Measurements from ENCODE around the gene LRP1B. TPM values are rescaled to one million over a fixed set of nuclear protein-coding genes. Genes with fewer than 3 reads are reported as not detected.

LRP1B gene
- polyA plus RNA-seq, 2 of the 4 experiments (the other 2 are of a cell fraction) = 0.03 TPM; not detected in 1

DNA sequence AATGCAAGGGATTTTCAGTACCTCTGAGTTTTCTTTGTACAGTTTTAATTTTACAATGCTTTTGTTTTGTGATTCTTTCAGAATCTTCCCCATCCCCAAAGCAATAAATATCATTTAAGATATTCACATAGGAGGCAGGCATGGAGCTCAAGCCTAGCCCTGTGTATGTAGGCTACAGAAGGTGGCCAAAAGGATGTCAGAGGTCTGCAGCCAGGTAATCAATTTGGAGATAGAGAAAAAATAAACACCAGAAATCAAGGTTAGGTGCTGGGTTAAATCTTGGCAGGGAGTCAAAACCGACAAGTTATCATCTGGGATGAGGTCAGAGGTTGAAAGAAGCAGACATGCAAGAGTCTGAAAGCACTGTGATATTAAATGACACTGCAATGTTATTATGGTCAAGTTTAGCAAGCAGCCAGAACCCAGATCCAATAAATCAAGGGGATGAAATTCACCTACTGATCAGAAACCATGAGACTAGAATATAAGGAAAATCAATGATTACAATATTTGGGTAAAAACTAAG is 45.1 kb upstream of the LRP1B start:
- Histone ChIP-seq H3K4me1 (0 out of 3 replicates have a peak, but pooled peaks cover 3% of the 10 kb centered on the region), H3K27ac (no peak overlapping the region), H3K4me3 (no peak overlapping the region), H3K4me2 (no peak overlapping the region), H3K9me3 (no peaks in the 10 kb centered on the region)
- FAIRE-seq = no peak
- TF ChIP-seq HEYL (CRISPR knock-in tag; IDR thresholded peaks at IDR 0.05) = no peak
- TF ChIP-seq ZC3H11A (IDR thresholded peaks at IDR 0.05) = no peak
- TF ChIP-seq, protein P1, sequence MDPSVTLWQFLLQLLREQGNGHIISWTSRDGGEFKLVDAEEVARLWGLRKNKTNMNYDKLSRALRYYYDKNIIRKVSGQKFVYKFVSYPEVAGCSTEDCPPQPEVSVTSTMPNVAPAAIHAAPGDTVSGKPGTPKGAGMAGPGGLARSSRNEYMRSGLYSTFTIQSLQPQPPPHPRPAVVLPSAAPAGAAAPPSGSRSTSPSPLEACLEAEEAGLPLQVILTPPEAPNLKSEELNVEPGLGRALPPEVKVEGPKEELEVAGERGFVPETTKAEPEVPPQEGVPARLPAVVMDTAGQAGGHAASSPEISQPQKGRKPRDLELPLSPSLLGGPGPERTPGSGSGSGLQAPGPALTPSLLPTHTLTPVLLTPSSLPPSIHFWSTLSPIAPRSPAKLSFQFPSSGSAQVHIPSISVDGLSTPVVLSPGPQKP (IDR thresholded peaks at IDR 0.05; ENCODE audit: low read depth, low read length) = no peak
- no peak for TF ChIP-seq TFCP2L1 (CRISPR knock-in tag; IDR thresholded peaks at IDR 0.05)
- TF ChIP-seq RCOR1 (IDR thresholded peaks at IDR 0.05; ENCODE audit: low read depth, low read length) = no peak
- no peak for TF ChIP-seq RAD21 (conservative IDR thresholded peaks at IDR 0.05 in 1 of 2, IDR thresholded peaks at IDR 0.05 in 1 of 2)
- WGBS (ENCODE audit: missing lambda C conversion rate) = 5% methylated on average over 1 of the region's 1 CpG
- DNase-seq (ENCODE audit: low read depth in 1 of 2, low spot score in 1 of 2) = no peak
- CTCF ChIA-PET = no interaction called here
- no peak for ATAC-seq
- POLR2A ChIA-PET = no interaction called here

DNA sequence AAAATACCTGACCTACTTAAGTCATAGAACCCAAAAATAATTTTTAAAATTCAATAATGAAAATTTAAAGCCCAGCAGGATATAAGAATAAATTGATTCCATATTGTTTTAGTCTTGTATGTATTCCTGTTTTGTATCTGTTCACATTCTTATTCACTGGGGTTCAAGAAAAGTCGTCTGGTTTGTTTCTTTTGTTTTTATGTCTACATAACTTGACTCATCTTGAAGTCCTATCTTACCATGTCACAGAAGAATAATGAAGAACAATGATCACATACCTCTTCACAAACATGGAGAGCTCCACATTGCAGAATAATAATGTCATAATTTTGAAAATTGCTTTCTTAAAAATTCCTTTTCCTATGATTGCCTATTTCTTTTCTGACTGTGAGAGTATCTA is 43.4 kb upstream of the LRP1B start:
- no peak for FAIRE-seq
- H3K4me1 ChIP-seq = 0 out of 3 replicates have a peak, but pooled peaks cover 3% of the 10 kb centered on the region
- H3K9me3 ChIP-seq = no peaks in the 10 kb centered on the region
- CTCF ChIA-PET = interaction anchor here (0.7 to 1.3 kb wide), 2 partner anchors 8 to 13 kb away, joined by 3 to 4 read pairs; no protein-coding TSS in a partner anchor
- ATAC-seq = no peak
- no peak overlapping the region for H3K27ac ChIP-seq
- TF ChIP-seq ZC3H11A (IDR thresholded peaks at IDR 0.05) = no peak
- no peak for TF ChIP-seq RAD21 (conservative IDR thresholded peaks at IDR 0.05 in 1 of 2, IDR thresholded peaks at IDR 0.05 in 1 of 2)
- TF ChIP-seq, protein P2, sequence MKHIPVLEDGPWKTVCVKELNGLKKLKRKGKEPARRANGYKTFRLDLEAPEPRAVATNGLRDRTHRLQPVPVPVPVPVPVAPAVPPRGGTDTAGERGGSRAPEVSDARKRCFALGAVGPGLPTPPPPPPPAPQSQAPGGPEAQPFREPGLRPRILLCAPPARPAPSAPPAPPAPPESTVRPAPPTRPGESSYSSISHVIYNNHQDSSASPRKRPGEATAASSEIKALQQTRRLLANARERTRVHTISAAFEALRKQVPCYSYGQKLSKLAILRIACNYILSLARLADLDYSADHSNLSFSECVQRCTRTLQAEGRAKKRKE (CRISPR knock-in tag; IDR thresholded peaks at IDR 0.05; ENCODE audit: low read depth) = no peak
- TF ChIP-seq ZFP36 (IDR thresholded peaks at IDR 0.05; ENCODE audit: borderline replicate concordance, partially characterized antibody) = no peak
- no peak for TF ChIP-seq KDM1A (IDR thresholded peaks at IDR 0.05; ENCODE audit: low read depth)
- TF ChIP-seq, protein P3, sequence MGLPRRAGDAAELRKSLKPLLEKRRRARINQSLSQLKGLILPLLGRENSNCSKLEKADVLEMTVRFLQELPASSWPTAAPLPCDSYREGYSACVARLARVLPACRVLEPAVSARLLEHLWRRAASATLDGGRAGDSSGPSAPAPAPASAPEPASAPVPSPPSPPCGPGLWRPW (IDR thresholded peaks at IDR 0.05) = no peak
- 5% methylated on average over 1 of the region's 1 CpG for whole genome bisulfite sequencing (ENCODE audit: missing lambda C conversion rate)
- H3K4me2 ChIP-seq = no peak overlapping the region
- no peak for DNase-seq (ENCODE audit: low read depth in 1 of 2, low spot score in 1 of 2)
- no peak overlapping the region for H3K4me3 ChIP-seq
- POLR2A ChIA-PET = no interaction called here

DNA sequence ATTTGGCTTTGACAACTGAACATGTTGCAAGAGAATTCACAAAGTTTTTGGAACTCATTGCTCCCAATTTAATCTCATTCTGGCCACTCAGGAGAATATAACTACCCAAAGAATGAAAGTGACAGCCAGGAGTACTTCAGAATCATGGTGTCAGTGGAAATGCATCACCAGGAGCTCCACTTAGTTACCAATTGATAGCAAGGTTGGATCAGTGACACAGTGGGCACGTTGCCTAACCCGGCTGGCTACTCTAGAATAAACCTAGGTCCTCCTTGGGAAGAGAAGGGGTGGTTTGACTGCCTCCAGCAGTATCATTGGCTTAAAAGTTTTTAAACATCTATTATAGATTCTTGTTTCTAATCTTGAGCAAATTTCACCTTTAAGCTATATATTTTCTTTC is 40.0 kb upstream of the LRP1B start:
- FAIRE-seq (no peak), DNase-seq (ENCODE audit: low read depth in 1 of 2, low spot score in 1 of 2) (no peak), ATAC-seq (no peak)
- Histone ChIP-seq H3K27ac (no peak overlapping the region), H3K9me3 (no peaks in the 10 kb centered on the region), H3K4me1 (no peaks in the 10 kb centered on the region), H3K4me3 (no peak overlapping the region), H3K4me2 (no peak overlapping the region)
- 48% methylated on average over 2 of the region's 2 CpGs for WGBS (ENCODE audit: missing lambda C conversion rate)
- ChIA-PET POLR2A (no interaction called here), CTCF (no interaction called here)
- TF ChIP-seq, protein P3 (IDR thresholded peaks at IDR 0.05) = no peak
- TF ChIP-seq, protein P4, sequence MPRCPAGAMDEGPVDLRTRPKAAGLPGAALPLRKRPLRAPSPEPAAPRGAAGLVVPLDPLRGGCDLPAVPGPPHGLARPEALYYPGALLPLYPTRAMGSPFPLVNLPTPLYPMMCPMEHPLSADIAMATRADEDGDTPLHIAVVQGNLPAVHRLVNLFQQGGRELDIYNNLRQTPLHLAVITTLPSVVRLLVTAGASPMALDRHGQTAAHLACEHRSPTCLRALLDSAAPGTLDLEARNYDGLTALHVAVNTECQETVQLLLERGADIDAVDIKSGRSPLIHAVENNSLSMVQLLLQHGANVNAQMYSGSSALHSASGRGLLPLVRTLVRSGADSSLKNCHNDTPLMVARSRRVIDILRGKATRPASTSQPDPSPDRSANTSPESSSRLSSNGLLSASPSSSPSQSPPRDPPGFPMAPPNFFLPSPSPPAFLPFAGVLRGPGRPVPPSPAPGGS (IDR thresholded peaks at IDR 0.05) = no peak

DNA sequence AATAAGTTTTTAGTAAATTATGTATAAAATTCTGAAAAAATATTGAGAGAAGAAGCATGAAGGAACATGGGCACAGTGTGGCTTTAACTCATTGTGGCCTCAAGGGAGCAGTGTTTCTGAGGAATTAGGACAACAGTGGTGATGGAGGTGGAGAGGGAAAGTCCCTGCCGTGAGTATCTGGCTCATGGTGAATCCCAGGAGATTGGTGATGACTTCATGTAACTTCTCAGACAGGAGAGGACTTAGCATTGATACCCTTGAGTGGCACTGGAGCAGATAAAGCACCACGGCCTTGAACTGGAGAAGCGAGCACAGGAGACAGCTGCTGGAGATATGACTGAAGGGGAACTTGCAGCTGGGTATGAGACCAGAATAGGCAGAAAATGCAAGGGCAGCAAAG is 35.0 kb upstream of the LRP1B start:
- Histone ChIP-seq H3K9me3 (no peaks in the 10 kb centered on the region), H3K4me2 (no peak overlapping the region), H3K27ac (no peak overlapping the region), H3K4me3 (no peak overlapping the region), H3K4me1 (no peaks in the 10 kb centered on the region)
- WGBS (ENCODE audit: missing lambda C conversion rate) = 26% methylated on average over 3 of the region's 3 CpGs
- ChIA-PET CTCF (interaction anchor here (0.6 to 1.0 kb wide), 2 partner anchors 9 to 438 kb away, joined by 3 read pairs; no protein-coding TSS in a partner anchor), POLR2A (no interaction called here)
- ATAC-seq (peak; percentile 98 to 99), FAIRE-seq (no peak), DNase-seq (ENCODE audit: low read depth in 1 of 2, low spot score in 1 of 2) (peak; percentile 11 to 67)
- no peak for TF ChIP-seq SREBF2 (IDR thresholded peaks at IDR 0.05)
- no peak for TF ChIP-seq KDM1A (IDR thresholded peaks at IDR 0.05; ENCODE audit: low read depth)
- peak; percentile 64 for TF ChIP-seq SMC3 (IDR thresholded peaks at IDR 0.05)
- TF ChIP-seq CBX8 (IDR thresholded peaks at IDR 0.05) = no peak
- TF ChIP-seq NR3C1 (IDR thresholded peaks at IDR 0.05) = no peak
- no peak for TF ChIP-seq ZSCAN20 (CRISPR knock-in tag; IDR thresholded peaks at IDR 0.05)
- no peak for TF ChIP-seq PHF8 (IDR thresholded peaks at IDR 0.05; ENCODE audit: borderline replicate concordance, low read depth)
- peak; percentile 66 to 69 for TF ChIP-seq RAD21 (conservative IDR thresholded peaks at IDR 0.05 in 1 of 2, IDR thresholded peaks at IDR 0.05 in 1 of 2)
- TF ChIP-seq, protein P5, sequence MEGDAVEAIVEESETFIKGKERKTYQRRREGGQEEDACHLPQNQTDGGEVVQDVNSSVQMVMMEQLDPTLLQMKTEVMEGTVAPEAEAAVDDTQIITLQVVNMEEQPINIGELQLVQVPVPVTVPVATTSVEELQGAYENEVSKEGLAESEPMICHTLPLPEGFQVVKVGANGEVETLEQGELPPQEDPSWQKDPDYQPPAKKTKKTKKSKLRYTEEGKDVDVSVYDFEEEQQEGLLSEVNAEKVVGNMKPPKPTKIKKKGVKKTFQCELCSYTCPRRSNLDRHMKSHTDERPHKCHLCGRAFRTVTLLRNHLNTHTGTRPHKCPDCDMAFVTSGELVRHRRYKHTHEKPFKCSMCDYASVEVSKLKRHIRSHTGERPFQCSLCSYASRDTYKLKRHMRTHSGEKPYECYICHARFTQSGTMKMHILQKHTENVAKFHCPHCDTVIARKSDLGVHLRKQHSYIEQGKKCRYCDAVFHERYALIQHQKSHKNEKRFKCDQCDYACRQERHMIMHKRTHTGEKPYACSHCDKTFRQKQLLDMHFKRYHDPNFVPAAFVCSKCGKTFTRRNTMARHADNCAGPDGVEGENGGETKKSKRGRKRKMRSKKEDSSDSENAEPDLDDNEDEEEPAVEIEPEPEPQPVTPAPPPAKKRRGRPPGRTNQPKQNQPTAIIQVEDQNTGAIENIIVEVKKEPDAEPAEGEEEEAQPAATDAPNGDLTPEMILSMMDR (IDR thresholded peaks at IDR 0.05) = peak; percentile 49
- no peak for TF ChIP-seq NFE2L2 (conservative IDR thresholded peaks at IDR 0.05; ENCODE audit: low read length)

All from A549 (cell line).